ENCODE data around the gene MXRA7.

DNA sequence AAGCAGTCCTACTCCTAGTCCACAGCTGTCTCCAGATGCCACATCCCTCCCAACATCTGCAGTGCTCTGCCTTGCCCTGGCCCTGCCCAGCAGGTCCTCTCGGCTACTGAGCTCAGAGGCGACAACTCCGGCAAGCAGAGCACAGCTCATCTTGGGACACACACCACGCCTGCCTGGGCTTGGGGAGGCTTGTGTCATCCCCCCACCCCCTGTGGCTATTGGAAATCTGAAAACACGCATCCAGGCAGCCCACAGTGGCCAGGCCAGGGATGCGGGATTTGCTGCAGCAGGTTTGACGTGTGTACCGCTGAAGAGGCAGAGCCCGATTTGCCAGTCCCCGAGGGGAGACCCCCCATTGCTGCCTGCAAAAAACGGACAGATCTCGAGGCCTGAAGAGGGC is 25.4 kb downstream of the MXRA7 start:
- TF ChIP-seq, protein P1, sequence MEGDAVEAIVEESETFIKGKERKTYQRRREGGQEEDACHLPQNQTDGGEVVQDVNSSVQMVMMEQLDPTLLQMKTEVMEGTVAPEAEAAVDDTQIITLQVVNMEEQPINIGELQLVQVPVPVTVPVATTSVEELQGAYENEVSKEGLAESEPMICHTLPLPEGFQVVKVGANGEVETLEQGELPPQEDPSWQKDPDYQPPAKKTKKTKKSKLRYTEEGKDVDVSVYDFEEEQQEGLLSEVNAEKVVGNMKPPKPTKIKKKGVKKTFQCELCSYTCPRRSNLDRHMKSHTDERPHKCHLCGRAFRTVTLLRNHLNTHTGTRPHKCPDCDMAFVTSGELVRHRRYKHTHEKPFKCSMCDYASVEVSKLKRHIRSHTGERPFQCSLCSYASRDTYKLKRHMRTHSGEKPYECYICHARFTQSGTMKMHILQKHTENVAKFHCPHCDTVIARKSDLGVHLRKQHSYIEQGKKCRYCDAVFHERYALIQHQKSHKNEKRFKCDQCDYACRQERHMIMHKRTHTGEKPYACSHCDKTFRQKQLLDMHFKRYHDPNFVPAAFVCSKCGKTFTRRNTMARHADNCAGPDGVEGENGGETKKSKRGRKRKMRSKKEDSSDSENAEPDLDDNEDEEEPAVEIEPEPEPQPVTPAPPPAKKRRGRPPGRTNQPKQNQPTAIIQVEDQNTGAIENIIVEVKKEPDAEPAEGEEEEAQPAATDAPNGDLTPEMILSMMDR (IDR thresholded peaks at IDR 0.05), result no peak
- no peak for TF ChIP-seq EP300 (IDR thresholded peaks at IDR 0.05; ENCODE audit: low read depth)

Measured in transverse colon (tissue), 3 donors.